GM18868 (cell line): Measurements from ENCODE around the gene APBB2.

Source experiments
- ATAC-seq: cut with Tn5 transposase; IDR thresholded peaks from one replicate; pipeline ENCODE4 v1.9.1; 2021; ENCODE audit warnings: mild to moderate bottlenecking, moderate library complexity; ENCODE audit not compliant: unreplicated experiment

APBB2 gene

DNA sequence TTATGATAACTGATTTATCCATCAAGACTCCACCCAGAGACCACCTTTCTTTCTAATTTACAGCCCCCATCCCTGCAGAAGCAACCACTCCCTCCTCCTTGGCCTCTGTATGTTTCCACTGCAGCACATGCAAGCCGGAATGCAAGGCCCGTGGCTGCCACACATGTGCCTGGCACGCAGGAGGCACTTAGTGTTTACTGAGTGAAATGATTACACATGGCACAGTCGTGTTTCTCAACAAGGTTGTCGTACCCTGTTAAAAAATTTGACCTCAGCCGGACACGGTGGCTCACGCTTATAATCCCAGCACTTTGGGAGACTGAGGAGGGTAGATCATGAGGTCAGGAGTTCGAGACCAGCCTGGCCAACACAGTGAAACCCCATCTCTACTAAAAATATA lies 104.3 kb downstream of the APBB2 start:
- no peak for ATAC-seq

GRCh38 chr4:41108481-41108880 lies 105.9 kb downstream of the APBB2 start:
- ATAC-seq, result no peak

- ATAC-seq, result no peak
These were observed 107.5 kb downstream of the APBB2 start for GRCh38 chr4:41106694-41107419.

DNA sequence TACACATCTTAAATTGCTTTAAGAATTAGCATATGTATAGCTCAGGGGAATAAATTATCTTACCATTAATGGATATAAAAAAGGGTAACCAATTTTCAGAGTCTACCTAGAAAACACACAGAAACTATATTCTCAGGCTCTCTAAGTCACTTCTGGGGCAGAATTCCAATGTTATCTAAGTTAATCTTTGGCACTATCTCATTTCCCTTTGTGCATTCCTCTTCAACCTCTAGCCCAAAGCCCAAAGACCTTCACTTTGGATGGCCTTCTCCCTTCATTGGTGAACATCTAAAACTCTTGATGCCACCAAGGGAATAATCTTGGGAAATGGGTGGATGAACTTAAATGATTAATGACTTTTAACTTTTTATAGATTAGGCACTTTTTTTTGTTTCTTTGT lies 108.3 kb downstream of the APBB2 start:
- ATAC-seq, result no peak

GRCh38 chr4:41104155-41104554 lies 110.2 kb downstream of the APBB2 start:
- ATAC-seq, result no peak

GRCh38 chr4:41103657-41104056 lies 110.7 kb downstream of the APBB2 start:
- ATAC-seq, result no peak

- no peak for ATAC-seq
These were observed 111.8 kb downstream of the APBB2 start for GRCh38 chr4:41102414-41103092.

- no peak for ATAC-seq
These were observed 116.0 kb downstream of the APBB2 start for GRCh38 chr4:41098093-41099048.

- ATAC-seq, result no peak
These were observed 118.4 kb downstream of the APBB2 start for GRCh38 chr4:41095973-41096372.

- ATAC-seq, result no peak
These were observed 119.0 kb downstream of the APBB2 start for GRCh38 chr4:41095192-41095872.

DNA sequence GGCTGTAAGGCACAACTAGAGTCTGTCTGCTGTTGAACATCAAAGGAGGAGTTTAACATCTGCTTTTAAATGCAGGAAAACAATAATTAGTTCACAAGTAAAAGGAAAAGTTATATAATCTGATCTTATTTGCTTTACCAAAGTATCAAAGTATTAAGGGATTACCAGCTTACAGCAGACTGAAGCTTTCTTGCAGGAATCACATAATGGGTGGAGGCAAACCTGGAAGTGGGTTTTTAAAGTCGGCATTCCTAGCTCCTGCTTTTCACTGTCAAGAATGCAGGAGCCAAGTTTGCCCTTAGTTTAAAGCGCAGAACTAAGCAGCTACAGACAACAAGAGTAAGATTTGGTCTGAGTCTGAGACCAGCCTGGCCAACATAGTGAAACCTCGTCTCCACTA lies 122.2 kb downstream of the APBB2 start:
- ATAC-seq, result no peak

DNA sequence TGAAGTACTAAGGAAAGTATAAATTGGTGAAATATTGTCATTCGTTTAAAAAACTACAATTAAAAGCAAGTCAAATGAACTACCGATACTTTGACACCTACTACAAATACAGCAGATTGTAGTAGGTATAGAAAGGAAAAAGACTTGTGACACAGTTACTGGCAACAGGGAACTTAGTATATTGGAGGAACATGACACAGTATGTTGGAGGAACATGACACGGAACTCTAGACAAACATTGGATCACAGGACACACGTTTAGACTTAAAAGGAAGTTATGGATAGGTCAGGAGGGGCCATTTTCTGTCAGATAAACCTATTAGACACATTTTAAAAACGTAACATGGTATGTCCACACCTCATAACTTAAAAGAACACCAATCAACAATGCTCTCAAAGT lies 132.5 kb downstream of the APBB2 start:
- no peak for ATAC-seq

GRCh38 chr4:41080976-41081375 lies 133.4 kb downstream of the APBB2 start:
- no peak for ATAC-seq

DNA sequence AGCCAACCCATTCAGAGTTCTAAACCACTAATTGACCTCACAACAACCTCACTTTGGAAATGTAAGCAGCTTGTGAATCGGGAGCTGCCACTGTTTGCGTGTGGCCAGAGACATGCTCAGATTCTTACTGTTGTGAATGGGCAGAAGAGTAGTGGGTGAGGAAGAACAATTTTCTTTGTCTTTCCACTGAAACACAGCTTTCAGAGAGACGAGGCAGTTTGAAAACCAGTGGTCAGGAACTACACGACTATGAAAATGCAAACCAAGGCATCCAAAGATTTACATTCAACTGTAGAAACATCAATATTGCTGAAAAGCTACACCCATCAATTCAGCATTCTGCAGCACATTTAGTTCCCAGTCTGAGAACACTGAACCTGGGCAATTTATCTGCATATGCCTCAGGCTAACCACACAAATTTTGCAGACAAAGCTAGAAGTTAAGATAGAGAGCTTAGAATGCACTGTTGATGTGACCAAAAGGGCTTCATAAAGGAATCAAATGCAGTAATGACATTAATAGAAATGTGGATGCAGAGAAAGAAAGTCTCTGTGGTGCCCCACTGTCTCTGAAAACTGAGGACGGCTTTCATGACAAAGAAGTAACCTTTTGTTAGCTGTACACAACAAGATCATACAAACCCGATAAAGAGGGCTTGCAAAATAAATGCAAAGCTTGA lies 134.3 kb downstream of the APBB2 start:
- ATAC-seq, result no peak

- no peak for ATAC-seq
These were observed 136.7 kb downstream of the APBB2 start for GRCh38 chr4:41077628-41078027.

DNA sequence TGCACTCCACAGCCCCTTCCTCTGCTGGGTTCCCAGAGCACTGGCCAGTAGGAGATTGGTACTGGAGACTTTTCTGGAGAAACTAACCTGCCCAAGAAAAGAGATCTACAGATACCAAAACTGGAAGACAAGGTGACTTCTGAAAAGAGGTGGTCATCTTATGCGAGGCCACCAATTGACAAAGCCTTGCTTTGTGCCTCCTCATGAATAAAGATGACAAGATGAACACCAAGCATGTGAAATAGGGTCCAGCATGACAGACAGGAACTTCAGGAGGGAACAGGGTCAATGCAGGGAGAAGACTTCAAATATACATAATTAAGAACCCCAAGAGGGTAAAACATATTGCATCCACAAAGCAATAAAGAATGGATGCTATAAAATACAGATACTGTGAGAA lies 137.9 kb downstream of the APBB2 start:
- no peak for ATAC-seq

- ATAC-seq, result no peak
These were observed 140.1 kb downstream of the APBB2 start for GRCh38 chr4:41074215-41074614.

GRCh38 chr4:41072021-41072777 lies 142.1 kb downstream of the APBB2 start:
- ATAC-seq, result peak; percentile 79

- no peak for ATAC-seq
These were observed 143.6 kb downstream of the APBB2 start for GRCh38 chr4:41070516-41071281.
